Breast epithelium (tissue), 4 donors: ENCODE results near the gene NELL2. TPM values are rescaled to one million over a fixed set of nuclear protein-coding genes. Genes with fewer than 3 reads are reported as not detected.
"Not testable (repeated sequence)": the region's sequence is repeated elsewhere in the genome, so short reads cannot be mapped to it uniquely, and the experiment has no call there.

Experiments
- DNase-seq, 2 donors: peaks; one replicate each; pipeline ENCODE4 v3.0.0-alpha.2; 2019; ENCODE audit warnings: low spot score in 2 of 2
- H3K27ac ChIP-seq, 2 donors: fragments of 200-600 bp; sonication (generic) in 1 of 2; one replicate each; pipeline ENCODE4 v1.5.1; 2016 to 2019; ENCODE audit warnings: mild to moderate bottlenecking in 1 of 2
- H3K27me3 ChIP-seq, 2 donors: fragments of 200-600 bp; sonication (generic) in 1 of 2; one replicate each; pipeline versions ENCODE4 v1.5.1 to v1.6.0; 2017 to 2019; ENCODE audit warnings: control low read depth in 1 of 2, mild to moderate bottlenecking in 1 of 2
- H3K36me3 ChIP-seq: fragments of 200-600 bp; one replicate; pipeline ENCODE4 v1.5.1; 2019
- H3K4me1 ChIP-seq, 2 donors: fragments of 200-600 bp; sonication (generic); one replicate each; pipeline ENCODE4 v1.5.1; 2016 to 2019; ENCODE audit warnings: control low read depth in 1 of 2
- H3K4me3 ChIP-seq, 3 donors: fragments of 200-600 bp; sonication (generic); 1 replicate in 2 of 3; 2 replicates in 1 of 3; pipeline ENCODE4 v1.5.1; 2016 to 2019; ENCODE audit warnings: mild to moderate bottlenecking in 3 of 3, moderate library complexity in 2 of 3
- H3K9me3 ChIP-seq, 2 donors: fragments of 200-600 bp; sonication (generic) in 1 of 2; one replicate each; pipeline ENCODE4 v1.5.1; 2016 to 2019; ENCODE audit warnings: control low read depth in 1 of 2
- POLR2A ChIP-seq: fragments of 450-650 bp; IDR thresholded peaks from one replicate; pipeline ENCODE4 v1.6.1; 2016; ENCODE audit warnings: antibody characterized with exemption, mild to moderate bottlenecking, moderate library complexity
- POLR2AphosphoS5 ChIP-seq, 3 donors: sonication (generic); formaldehyde crosslinking; IDR thresholded peaks; one replicate each; pipeline ENCODE4 v1.6.1; 2017; ENCODE audit warnings: antibody characterized with exemption in 3 of 3
- intact Hi-C: fragments of 100-400 bp; cut with DNase I; formaldehyde crosslinking; loops from one replicate; pipeline ENCODE4 v1.15.1; 2023; ENCODE audit warnings: low total_unique reads
- total RNA-seq, 3 donors: library from RNA; depleted of rRNA; stranded (reverse); fragments of >200 nt; gene quantifications; one replicate each; pipeline ENCODE4 v1.1.0, GENCODE V29; 2016
- TF ChIP-seq, protein P1 (sequence below), 3 donors: fragments of 450-650 bp; IDR thresholded peaks; one replicate each; pipeline ENCODE4 v1.5.1; 2016 to 2017; ENCODE audit warnings: antibody characterized with exemption in 3 of 3, mild to moderate bottlenecking in 3 of 3, moderate library complexity in 3 of 3

NELL2 gene
- total RNA-seq, 3 donors from 2014 or later: 4.9 to 10.1 (median 9.9) TPM

- H3K9me3 ChIP-seq: no peaks in the 10 kb centered on the region
- no peaks in the 10 kb centered on the region for H3K36me3 ChIP-seq
- TF ChIP-seq, protein P1, sequence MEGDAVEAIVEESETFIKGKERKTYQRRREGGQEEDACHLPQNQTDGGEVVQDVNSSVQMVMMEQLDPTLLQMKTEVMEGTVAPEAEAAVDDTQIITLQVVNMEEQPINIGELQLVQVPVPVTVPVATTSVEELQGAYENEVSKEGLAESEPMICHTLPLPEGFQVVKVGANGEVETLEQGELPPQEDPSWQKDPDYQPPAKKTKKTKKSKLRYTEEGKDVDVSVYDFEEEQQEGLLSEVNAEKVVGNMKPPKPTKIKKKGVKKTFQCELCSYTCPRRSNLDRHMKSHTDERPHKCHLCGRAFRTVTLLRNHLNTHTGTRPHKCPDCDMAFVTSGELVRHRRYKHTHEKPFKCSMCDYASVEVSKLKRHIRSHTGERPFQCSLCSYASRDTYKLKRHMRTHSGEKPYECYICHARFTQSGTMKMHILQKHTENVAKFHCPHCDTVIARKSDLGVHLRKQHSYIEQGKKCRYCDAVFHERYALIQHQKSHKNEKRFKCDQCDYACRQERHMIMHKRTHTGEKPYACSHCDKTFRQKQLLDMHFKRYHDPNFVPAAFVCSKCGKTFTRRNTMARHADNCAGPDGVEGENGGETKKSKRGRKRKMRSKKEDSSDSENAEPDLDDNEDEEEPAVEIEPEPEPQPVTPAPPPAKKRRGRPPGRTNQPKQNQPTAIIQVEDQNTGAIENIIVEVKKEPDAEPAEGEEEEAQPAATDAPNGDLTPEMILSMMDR (IDR thresholded peaks at IDR 0.05): no peak
- TF ChIP-seq POLR2AphosphoS5 (IDR thresholded peaks at IDR 0.05) (no peak), POLR2A (no peak)
- no peaks in the 10 kb centered on the region for H3K4me1 ChIP-seq
- H3K27ac ChIP-seq: no peak overlapping the region
- intact Hi-C loops: no loop called here
- no peaks in the 10 kb centered on the region for H3K27me3 ChIP-seq
- no peak for DNase-seq
- no peak overlapping the region for H3K4me3 ChIP-seq
Observed at GRCh38 chr12:44829045-44829444, 47.1 kb downstream of the NELL2 start.

DNA sequence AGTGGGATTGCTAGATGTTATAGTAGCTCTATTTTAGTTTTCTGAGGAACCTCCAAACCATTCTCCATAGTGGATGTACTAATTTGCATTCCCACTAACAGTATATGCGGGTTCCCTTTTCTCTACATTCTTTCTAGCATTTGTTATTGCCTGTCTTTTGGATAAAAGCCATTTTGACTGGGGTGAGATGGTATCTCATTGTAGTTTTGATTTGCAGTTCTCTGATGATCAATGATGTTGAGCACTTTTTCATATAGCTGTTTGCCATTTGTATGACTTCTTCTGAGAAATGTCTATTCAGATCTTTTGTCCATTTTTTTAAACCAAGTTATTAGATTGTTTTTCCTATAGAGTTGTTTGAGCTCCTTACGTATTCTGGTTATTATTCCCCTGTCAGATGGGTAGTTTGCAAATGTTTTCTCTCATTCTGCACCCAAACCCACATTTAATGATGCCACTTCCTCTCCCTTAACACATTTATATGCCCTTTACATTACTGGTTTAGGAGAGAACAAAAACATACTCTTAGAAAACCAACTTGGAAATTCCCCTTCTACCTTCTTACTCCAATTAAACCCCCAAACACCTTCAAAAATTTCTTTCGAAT, 48.2 kb downstream of the NELL2 start:
- intact Hi-C loops: no loop called here
- no peaks in the 10 kb centered on the region for H3K27me3 ChIP-seq
- H3K36me3 ChIP-seq: no peaks in the 10 kb centered on the region
- H3K4me1 ChIP-seq: no peaks in the 10 kb centered on the region
- no peak overlapping the region for H3K4me3 ChIP-seq
- no peak for DNase-seq
- no peak overlapping the region for H3K27ac ChIP-seq
- TF ChIP-seq, protein P1 (IDR thresholded peaks at IDR 0.05): no peak
- TF ChIP-seq POLR2AphosphoS5 (IDR thresholded peaks at IDR 0.05) (no peak), POLR2A (no peak)
- H3K9me3 ChIP-seq: no peaks in the 10 kb centered on the region

DNA sequence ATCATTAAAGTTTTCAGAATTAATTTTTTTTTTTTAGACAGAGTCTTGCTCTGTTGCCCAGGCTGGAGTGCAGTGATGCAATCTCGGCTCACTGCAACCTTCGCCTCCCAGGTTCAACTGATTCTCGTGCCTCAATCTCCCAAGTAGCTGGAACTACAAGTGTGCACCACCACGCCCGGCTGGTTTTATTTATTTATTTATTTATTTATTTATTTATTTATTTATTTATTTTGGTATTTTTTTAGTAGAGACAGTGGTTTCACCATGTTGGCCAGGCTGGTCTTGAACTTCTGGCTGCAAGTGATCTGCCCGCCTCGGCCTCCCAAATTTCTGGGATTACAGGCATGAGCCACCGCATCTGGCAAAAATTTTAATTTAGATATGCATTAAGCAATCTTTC, 54.4 kb downstream of the NELL2 start:
- DNase-seq, H3K4me3 ChIP-seq, H3K27me3 ChIP-seq, H3K4me1 ChIP-seq, intact Hi-C loops, H3K27ac ChIP-seq, H3K36me3 ChIP-seq, H3K9me3 ChIP-seq: not testable (repeated sequence)

- Histone ChIP-seq H3K4me3 (no peak overlapping the region), H3K27me3 (no peaks in the 10 kb centered on the region), H3K4me1 (no peaks in the 10 kb centered on the region), H3K9me3 (no peaks in the 10 kb centered on the region), H3K36me3 (no peaks in the 10 kb centered on the region), H3K27ac (no peak overlapping the region)
- no peak for DNase-seq
- TF ChIP-seq, protein P1 (IDR thresholded peaks at IDR 0.05): no peak
- TF ChIP-seq POLR2AphosphoS5 (IDR thresholded peaks at IDR 0.05): no peak
- TF ChIP-seq POLR2A: no peak
- intact Hi-C loops: no loop called here
Observed at GRCh38 chr12:44819884-44820283, 56.2 kb downstream of the NELL2 start.

DNA sequence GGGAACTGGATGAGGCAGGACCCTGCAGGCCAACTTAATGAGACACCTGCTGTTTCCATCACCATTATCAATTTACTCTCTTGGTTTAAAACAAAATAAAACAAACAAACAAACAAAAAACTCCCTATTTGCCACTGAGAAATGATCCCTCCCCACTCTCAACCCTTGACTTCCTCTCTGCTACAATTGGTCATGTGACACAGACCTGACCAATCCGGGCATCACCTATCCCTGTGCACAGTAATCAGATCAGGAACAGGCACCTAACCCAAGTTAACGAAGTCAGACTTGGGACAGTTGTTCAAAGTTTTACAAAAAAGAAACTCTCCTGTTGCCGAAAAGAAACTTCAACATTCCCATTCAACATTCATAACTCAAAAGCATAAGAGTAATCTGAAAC, 58.4 kb downstream of the NELL2 start:
- H3K9me3 ChIP-seq: no peaks in the 10 kb centered on the region
- H3K4me1 ChIP-seq: no peaks in the 10 kb centered on the region
- intact Hi-C loops: no loop called here
- no peak overlapping the region for H3K4me3 ChIP-seq
- H3K27ac ChIP-seq: no peak overlapping the region
- H3K27me3 ChIP-seq: no peaks in the 10 kb centered on the region
- no peaks in the 10 kb centered on the region for H3K36me3 ChIP-seq
- no peak for DNase-seq
- TF ChIP-seq, protein P1 (IDR thresholded peaks at IDR 0.05): no peak
- TF ChIP-seq POLR2A (no peak), POLR2AphosphoS5 (IDR thresholded peaks at IDR 0.05) (no peak)
